H1 (cell line): ENCODE results near the gene BTBD9. TPM values are rescaled to one million over a fixed set of nuclear protein-coding genes. Genes with fewer than 3 reads are reported as not detected.

Source experiments
- NANOG ChIP-seq: IDR thresholded peaks from 2 replicates; pipeline ENCODE4 v1.6.1; 2011; ENCODE audit warnings: low read length, low read depth, mild to moderate bottlenecking, inconsistent platforms; ENCODE audit not compliant: insufficient read depth, poor library complexity, severe bottlenecking
- POLR2A ChIP-seq, 2 experiments: IDR thresholded peaks; 1 replicate in 1 of 2; 2 replicates in 1 of 2; pipeline ENCODE4 v1.6.1; 2011; ENCODE audit warnings: low read depth in 2 of 2, low read length in 2 of 2, mild to moderate bottlenecking in 2 of 2; ENCODE audit errors: control extremely low read depth in 1 of 2
- polyA plus RNA-seq, 7 experiments: library from polyadenylated mRNA; depleted of rRNA in 3 of 7; stranded (reverse) in 5 of 7; unstranded in 2 of 7; fragments of >200 nt in 5 of 7; fragments of 200-250 nt in 2 of 7; gene quantifications; 1 replicate in 5 of 7; 2 replicates in 1 of 7; 4 replicates in 1 of 7; pipeline versions ENCODE4 v1.2.1 to v1.2.3, GENCODE V29; 2011 to 2013; ENCODE audit warnings: missing spikeins in 2 of 7, mixed read lengths in 2 of 7
- total RNA-seq: library from RNA; stranded (reverse); fragmentation: NEBNext Ultra II Directional; extraction: Animal tissue kit (Norgen Biotek cat#: 25700); gene quantifications from 2 replicates; pipeline ENCODE4 v1.2.1, GENCODE V29; 2021

The BTBD9 gene
- total and polyA plus RNA-seq, 2 of the 8 experiments (the other 6 are each of a cell fraction or from before 2014, with no cell fraction given): 0.92 to 4.1 TPM

- TF ChIP-seq POLR2A (IDR thresholded peaks at IDR 0.05; ENCODE audit: control extremely low read depth in 1 of 2, low read depth in 2 of 2, low read length in 2 of 2): no peak
- TF ChIP-seq NANOG: no peak
Measured at GRCh38 chr6:38154731-38155130, 485.0 kb downstream of the BTBD9 start (continued).
